Measurements from ENCODE around the gene KDM3A. TPM values are rescaled to one million over a fixed set of nuclear protein-coding genes. Genes with fewer than 3 reads are reported as not detected.
A peak's percentile ranks its signal among the peaks of the same experiment; 100 is the strongest.

The KDM3A gene
- total RNA-seq, 1 experiment from 2014 or later: 22.7 TPM

DNA sequence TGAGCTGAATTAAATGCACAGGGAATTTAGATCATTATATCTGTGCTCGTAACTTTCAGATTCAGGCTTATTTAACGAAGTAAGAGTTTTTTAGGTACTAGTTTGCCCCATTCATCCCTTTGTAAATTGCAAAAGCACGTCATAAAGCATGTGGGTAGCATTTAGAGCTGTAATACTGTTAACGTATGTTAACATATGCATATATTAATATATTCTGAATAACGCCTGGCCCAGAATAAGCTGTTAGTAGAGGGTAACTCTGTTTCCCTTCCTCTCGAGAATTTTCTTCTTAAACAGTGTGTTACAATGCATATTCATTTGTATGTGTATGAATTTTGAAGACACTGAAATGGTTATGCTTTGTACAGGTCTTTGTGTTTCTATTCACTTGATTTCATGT is 30.5 kb downstream of the KDM3A start:
- Histone ChIP-seq H3K4me3 (no peak overlapping the region), H3K27ac (no peak overlapping the region), H3K27me3 (replicated peaks) (no peaks in the 10 kb centered on the region), H3K9me3 (replicated peaks) (no peaks in the 10 kb centered on the region), H3K36me3 (peaks cover 86% of the 10 kb centered on the region), H3K4me1 (replicated peaks) (no peaks in the 10 kb centered on the region)
- no peak for DNase-seq (ENCODE audit: low read depth in 1 of 2, low spot score in 2 of 2)

DNA sequence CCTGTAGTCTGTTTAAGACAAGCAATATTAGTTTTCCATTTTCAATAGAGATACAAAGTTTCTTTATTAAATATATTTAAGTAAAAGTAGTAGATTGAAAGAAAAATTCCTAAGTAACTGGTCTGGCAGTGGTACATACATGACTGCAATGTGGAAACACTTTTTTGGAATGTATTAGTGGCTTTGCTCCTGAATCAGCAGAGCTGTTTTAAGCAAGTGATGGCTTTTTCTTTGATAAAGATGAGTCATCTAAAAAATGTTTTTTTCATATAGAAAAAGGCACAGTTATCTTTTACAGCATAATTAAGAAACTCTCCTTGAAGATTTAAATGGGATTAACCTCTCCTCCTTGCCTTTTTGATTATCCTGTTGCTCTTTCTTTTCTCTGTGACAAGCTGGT is 34.9 kb downstream of the KDM3A start:
- Histone ChIP-seq H3K4me3 (no peak overlapping the region), H3K27me3 (replicated peaks) (no peaks in the 10 kb centered on the region), H3K4me1 (replicated peaks) (peaks cover 5% of the 10 kb centered on the region), H3K27ac (no peak overlapping the region), H3K9me3 (replicated peaks) (no peaks in the 10 kb centered on the region), H3K36me3 (peaks cover 84% of the 10 kb centered on the region)
- no peak for DNase-seq (ENCODE audit: low read depth in 1 of 2, low spot score in 2 of 2)

DNA sequence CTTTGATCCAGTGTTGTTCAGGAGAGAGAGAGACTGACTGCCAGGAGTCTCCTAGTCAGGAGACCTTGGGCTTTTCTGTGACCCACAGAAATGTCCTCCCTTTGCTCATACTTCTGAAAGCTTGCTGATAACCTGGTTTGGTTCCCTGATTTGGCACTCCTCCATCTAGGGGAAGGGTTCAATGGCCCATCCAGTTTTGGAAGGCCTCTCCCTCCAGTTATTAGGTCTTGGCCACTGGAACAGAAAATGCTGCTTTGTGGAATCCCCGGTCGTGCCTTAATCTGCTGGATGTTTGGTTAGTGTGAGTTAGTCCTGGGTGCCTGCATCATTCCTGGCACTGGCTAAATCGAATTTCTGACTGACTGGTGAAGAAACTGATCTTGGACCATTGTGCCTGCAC is 35.7 kb downstream of the KDM3A start:
- DNase-seq (ENCODE audit: low read depth in 1 of 2, low spot score in 2 of 2): no peak
- no peak overlapping the region for H3K27ac ChIP-seq
- H3K4me1 ChIP-seq (replicated peaks): peaks cover 13% of the 10 kb centered on the region
- no peaks in the 10 kb centered on the region for H3K9me3 ChIP-seq (replicated peaks)
- peaks cover 84% of the 10 kb centered on the region for H3K36me3 ChIP-seq
- H3K27me3 ChIP-seq (replicated peaks): no peaks in the 10 kb centered on the region
- no peak overlapping the region for H3K4me3 ChIP-seq

DNA sequence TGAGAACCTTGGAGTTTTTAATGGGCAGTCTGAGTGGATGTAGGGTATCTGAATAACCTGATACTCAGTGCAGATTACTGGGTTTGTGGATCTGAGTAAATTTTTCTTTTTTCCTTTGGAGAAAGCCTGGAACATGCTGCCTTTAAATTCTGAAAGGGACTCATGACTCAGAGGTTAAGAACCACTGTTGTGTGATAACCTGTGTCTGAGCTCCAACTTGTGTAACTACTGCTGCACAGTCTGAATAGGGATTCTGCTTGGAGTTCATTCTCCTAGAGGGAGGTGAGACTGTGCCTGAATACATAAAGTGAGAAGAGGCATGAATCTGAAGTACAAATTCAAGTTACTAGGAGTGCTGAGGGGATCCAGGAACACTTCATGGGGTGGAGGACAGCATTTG is 36.2 kb downstream of the KDM3A start:
- Histone ChIP-seq H3K4me3 (no peak overlapping the region), H3K27me3 (replicated peaks) (no peaks in the 10 kb centered on the region), H3K9me3 (replicated peaks) (no peaks in the 10 kb centered on the region), H3K27ac (no peak overlapping the region), H3K4me1 (replicated peaks) (peaks cover 17% of the 10 kb centered on the region), H3K36me3 (peaks cover 87% of the 10 kb centered on the region)
- no peak for DNase-seq (ENCODE audit: low read depth in 1 of 2, low spot score in 2 of 2)

DNA sequence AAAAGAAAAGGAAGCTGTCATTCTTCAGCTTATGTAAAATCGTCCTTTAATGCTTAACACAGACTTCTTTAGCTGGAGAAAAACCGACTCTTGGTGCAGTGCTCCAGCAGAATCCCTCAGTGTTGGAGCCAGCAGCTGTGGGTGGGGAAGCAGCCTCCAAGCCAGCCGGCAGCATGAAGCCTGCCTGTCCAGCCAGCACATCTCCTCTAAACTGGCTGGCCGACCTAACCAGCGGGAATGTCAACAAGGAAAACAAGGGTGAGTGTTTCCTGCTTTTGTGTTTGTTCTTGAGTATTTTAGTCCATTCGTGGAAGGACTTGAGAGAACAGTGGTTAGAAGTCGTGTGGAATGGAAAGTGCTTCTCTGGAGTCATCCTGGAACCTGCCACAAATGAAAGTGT is 38.9 kb downstream of the KDM3A start:
- H3K4me1 ChIP-seq (replicated peaks): peaks cover 19% of the 10 kb centered on the region
- no peak overlapping the region for H3K27ac ChIP-seq
- no peak overlapping the region for H3K4me3 ChIP-seq
- peaks cover 89% of the 10 kb centered on the region for H3K36me3 ChIP-seq
- DNase-seq (ENCODE audit: low read depth in 1 of 2, low spot score in 2 of 2): no peak
- H3K27me3 ChIP-seq (replicated peaks): no peaks in the 10 kb centered on the region
- no peaks in the 10 kb centered on the region for H3K9me3 ChIP-seq (replicated peaks)

DNA sequence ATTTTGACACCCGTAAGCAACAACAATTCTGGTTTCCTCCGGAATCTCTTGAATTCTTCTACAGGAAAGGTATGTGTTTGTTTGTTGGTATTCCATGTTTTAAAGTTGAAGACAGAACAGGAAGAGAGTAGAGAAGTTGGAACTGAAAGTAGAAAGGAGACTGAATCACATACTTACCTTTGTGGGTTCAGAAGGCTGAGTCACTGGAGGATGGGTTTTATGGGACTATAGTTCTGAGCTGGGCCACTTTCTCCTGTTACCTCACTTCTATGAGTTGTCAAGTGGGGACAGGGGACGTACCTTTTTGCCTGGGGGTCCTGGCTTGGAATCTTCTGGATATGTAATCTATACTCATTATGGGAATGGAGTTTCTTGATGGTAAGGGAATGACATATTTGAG is 40.9 kb downstream of the KDM3A start:
- no peak overlapping the region for H3K4me3 ChIP-seq
- peaks cover 91% of the 10 kb centered on the region for H3K36me3 ChIP-seq
- H3K27me3 ChIP-seq (replicated peaks): no peaks in the 10 kb centered on the region
- 0 out of 2 replicates have a peak overlapping the region, but pooled peaks have one; percentile 28 for H3K27ac ChIP-seq
- DNase-seq (ENCODE audit: low read depth in 1 of 2, low spot score in 2 of 2): peak in 1 of 2 experiments; percentile 30
- peaks cover 19% of the 10 kb centered on the region for H3K4me1 ChIP-seq (replicated peaks)
- no peaks in the 10 kb centered on the region for H3K9me3 ChIP-seq (replicated peaks)

DNA sequence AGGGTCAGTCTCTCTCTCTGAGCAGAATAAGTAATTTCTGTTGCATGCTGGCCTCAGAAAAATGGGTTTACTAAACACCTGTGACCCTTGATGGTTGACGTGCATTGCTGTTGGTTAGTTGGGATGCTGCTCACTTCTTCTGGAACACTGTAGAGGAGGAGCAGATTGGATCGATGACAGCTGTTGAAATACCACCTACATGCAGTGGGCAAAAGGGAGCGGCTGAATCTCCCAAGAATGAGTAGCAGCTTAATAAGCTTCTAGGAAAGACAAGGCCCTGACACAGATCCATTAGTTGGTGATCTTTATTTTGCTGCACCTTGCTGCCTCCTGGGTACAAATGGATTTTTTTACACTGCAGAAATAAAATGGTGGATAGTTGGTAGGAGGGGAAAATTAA is 43.2 kb downstream of the KDM3A start:
- no peak overlapping the region for H3K27ac ChIP-seq
- peaks cover 19% of the 10 kb centered on the region for H3K4me1 ChIP-seq (replicated peaks)
- H3K27me3 ChIP-seq (replicated peaks): no peaks in the 10 kb centered on the region
- H3K36me3 ChIP-seq: peaks cover 95% of the 10 kb centered on the region
- H3K4me3 ChIP-seq: no peak overlapping the region
- no peak for DNase-seq (ENCODE audit: low read depth in 1 of 2, low spot score in 2 of 2)
- H3K9me3 ChIP-seq (replicated peaks): no peaks in the 10 kb centered on the region

DNA sequence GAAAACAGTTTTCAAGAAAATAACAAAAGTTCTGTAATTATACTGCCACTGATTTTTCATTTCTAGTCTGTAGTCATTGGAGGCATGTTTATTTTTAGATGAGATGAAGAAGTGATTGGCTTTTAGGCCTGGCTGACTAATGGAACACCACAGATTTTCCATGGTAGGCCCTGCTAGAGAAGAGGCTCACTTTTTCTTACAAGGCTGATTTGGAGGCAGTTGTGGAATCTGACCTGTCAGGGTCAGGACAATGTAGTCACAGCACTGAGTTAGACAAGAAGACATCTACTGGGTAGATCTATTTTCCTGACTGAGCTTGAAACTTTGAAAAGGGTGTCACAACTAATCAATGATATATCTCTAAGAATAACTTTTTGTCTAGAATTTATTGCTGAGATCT is 43.9 kb downstream of the KDM3A start:
- no peak overlapping the region for H3K27ac ChIP-seq
- H3K36me3 ChIP-seq: peaks cover 95% of the 10 kb centered on the region
- no peak overlapping the region for H3K4me3 ChIP-seq
- no peak for DNase-seq (ENCODE audit: low read depth in 1 of 2, low spot score in 2 of 2)
- peaks cover 19% of the 10 kb centered on the region for H3K4me1 ChIP-seq (replicated peaks)
- H3K9me3 ChIP-seq (replicated peaks): no peaks in the 10 kb centered on the region
- no peaks in the 10 kb centered on the region for H3K27me3 ChIP-seq (replicated peaks)

DNA sequence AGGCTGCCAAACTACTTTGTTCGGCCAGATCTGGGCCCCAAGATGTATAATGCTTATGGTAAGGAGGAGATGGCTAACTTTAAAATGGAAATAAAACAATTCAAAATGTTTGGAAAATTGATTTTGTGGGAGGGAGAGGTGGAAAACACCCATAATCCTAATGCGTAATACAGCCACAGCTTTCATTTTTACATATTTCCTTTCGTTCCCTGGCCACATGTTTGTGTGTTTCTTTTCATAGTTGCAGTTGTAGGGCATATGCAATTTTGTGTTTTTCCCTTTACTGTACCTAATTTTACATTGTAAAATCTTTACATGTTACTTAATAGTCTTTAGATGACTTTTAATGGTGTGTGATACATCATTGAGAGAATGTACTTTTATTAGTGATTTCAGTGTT is 44.6 kb downstream of the KDM3A start:
- DNase-seq (ENCODE audit: low read depth in 1 of 2, low spot score in 2 of 2): no peak
- no peak overlapping the region for H3K4me3 ChIP-seq
- peaks cover 95% of the 10 kb centered on the region for H3K36me3 ChIP-seq
- H3K4me1 ChIP-seq (replicated peaks): peaks cover 17% of the 10 kb centered on the region
- no peaks in the 10 kb centered on the region for H3K27me3 ChIP-seq (replicated peaks)
- H3K27ac ChIP-seq: no peak overlapping the region
- H3K9me3 ChIP-seq (replicated peaks): no peaks in the 10 kb centered on the region

DNA sequence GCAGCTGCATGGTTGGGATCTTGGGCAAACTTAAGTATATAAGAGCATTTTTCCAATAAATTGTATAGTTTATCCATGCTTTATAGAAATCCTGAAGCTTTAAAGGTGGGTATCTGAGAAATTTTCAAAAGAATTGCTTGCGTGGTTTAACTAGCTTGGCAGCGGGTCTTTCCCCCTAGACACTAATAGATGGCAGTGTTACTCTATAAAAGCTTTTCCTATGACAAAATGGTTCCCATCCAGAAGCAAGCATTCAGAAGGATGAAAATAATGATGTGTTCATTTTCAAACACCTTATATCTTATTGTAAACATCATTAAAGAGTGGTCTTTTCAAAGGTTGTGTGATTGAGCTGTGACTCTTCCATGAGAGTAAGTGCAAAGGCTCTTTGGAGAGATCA is 45.9 kb downstream of the KDM3A start:
- DNase-seq (ENCODE audit: low read depth in 1 of 2, low spot score in 2 of 2): no peak
- H3K27me3 ChIP-seq (replicated peaks): no peaks in the 10 kb centered on the region
- H3K4me1 ChIP-seq (replicated peaks): peaks cover 5% of the 10 kb centered on the region
- H3K4me3 ChIP-seq: no peak overlapping the region
- peaks cover 100% of the 10 kb centered on the region for H3K36me3 ChIP-seq
- no peak overlapping the region for H3K27ac ChIP-seq
- H3K9me3 ChIP-seq (replicated peaks): no peaks in the 10 kb centered on the region

DNA sequence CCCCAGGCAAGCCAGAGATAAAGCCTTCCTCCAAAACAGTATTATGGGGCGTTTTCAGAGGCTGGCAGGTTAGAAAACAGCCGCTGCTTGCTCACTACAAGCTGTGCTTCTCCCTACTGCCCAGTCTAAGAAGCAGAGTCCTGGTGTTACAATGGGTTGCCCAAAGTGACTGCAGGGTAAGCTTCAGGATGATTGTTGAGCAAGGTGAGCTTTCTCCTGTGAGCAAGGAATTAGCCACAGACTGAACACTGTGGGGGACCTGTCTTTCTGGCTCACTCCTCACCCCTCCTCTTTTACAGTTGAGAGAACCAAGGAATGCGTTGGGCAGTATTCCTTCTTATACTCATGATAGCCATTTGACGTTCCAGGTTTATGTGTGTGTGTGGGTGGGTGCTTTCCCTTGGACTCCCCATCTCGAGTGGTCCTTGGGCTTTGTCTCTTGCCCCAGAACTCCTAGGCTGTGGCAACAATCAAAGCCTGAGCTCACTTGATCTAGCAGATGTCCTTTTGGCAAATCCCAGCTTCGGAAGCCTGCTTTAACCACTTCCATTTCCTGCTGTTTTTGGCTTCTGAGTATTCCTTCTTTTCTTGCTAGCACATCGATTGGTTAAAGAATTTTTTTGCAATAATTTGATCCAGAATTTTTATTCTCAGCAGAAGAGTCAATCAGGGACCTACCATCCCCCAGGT is 47.5 kb downstream of the KDM3A start:
- Histone ChIP-seq H3K4me1 (replicated peaks) (no peaks in the 10 kb centered on the region), H3K4me3 (no peak overlapping the region), H3K36me3 (peaks cover 100% of the 10 kb centered on the region), H3K9me3 (replicated peaks) (no peaks in the 10 kb centered on the region), H3K27ac (no peak overlapping the region), H3K27me3 (replicated peaks) (no peaks in the 10 kb centered on the region)
- DNase-seq (ENCODE audit: low read depth in 1 of 2, low spot score in 2 of 2): no peak

DNA sequence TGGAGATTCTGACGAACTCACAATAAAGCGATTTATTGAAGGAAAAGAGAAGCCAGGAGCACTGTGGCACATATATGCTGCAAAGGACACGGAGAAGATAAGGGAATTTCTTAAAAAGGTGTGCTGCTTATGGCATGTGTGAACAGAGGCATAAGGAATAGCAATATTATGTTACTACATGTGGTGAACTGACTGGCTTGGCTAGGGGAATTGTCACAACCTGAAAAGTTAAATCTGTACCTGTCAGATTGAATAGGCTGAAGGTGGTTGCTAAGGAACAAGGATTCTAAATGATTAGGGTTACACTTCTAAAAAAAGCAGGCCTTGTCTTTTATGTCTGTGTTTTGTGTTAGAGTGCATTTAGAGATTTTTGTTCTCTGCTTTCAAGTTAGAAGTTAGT is 48.4 kb downstream of the KDM3A start:
- Histone ChIP-seq H3K27me3 (replicated peaks) (no peaks in the 10 kb centered on the region), H3K4me3 (no peak overlapping the region), H3K36me3 (peaks cover 98% of the 10 kb centered on the region), H3K9me3 (replicated peaks) (no peaks in the 10 kb centered on the region), H3K27ac (no peak overlapping the region), H3K4me1 (replicated peaks) (no peaks in the 10 kb centered on the region)
- DNase-seq (ENCODE audit: low read depth in 1 of 2, low spot score in 2 of 2): no peak

DNA sequence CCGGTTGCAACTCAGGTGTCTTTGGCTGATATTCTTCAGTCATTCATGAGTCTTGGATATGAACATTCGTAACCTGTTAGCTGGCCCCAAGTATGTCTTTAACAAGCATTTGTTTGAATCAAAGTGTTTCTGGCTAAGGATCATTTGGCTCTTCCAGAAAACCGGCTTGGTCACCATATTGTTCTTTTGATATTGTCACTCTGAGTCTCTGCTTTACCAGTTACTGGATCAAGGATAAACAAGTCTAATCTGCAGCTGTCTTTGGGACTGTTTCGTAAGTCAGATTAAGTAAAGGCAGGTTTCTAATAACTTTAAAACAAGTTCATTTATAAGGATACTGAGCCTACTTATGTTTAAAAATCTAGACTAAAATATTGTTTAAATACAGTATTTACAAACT is 49.1 kb downstream of the KDM3A start:
- no peak for DNase-seq (ENCODE audit: low read depth in 1 of 2, low spot score in 2 of 2)
- Histone ChIP-seq H3K9me3 (replicated peaks) (no peaks in the 10 kb centered on the region), H3K27me3 (replicated peaks) (no peaks in the 10 kb centered on the region), H3K27ac (no peak overlapping the region), H3K4me3 (no peak overlapping the region), H3K36me3 (peaks cover 94% of the 10 kb centered on the region), H3K4me1 (replicated peaks) (no peaks in the 10 kb centered on the region)

DNA sequence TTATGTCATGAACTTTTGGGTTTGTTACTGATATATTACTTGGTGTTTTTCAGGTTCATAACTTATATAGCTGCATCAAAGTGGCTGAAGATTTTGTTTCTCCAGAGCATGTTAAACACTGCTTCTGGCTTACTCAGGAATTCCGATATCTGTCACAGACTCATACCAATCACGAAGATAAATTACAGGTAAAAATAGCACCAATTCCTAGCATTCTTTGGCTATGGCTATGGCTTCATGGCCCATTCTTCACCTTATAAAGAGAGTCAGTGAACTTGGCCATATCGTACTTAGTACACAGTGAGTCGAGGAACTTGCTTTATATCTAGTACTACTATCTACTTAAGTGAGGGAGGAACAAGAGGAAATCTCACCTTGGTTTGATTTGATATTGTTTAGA is 49.9 kb downstream of the KDM3A start:
- Histone ChIP-seq H3K4me1 (replicated peaks) (no peaks in the 10 kb centered on the region), H3K9me3 (replicated peaks) (no peaks in the 10 kb centered on the region), H3K36me3 (peaks cover 90% of the 10 kb centered on the region), H3K27me3 (replicated peaks) (no peaks in the 10 kb centered on the region), H3K27ac (no peak overlapping the region), H3K4me3 (no peak overlapping the region)
- no peak for DNase-seq (ENCODE audit: low read depth in 1 of 2, low spot score in 2 of 2)

DNA sequence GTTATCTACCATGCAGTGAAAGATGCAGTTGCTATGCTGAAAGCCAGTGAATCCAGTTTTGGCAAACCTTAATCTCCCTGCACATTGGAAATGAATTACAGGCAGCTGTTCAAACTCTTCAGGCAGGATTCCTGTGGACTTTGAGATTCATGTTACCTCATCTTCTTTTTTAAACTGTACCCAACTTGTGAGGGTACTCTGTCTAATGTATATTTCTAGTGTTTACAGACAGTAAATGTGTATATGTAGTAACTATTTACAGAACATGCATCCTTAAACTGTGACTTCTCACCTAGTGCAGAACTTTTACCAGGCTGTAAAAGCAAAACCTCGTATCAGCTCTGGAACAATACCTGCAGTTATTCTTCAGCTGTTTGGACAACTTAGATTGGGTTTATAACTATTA is 50.9 kb downstream of the KDM3A start:
- Histone ChIP-seq H3K4me1 (replicated peaks) (no peaks in the 10 kb centered on the region), H3K27me3 (replicated peaks) (no peaks in the 10 kb centered on the region), H3K27ac (no peak overlapping the region), H3K9me3 (replicated peaks) (no peaks in the 10 kb centered on the region), H3K4me3 (no peak overlapping the region), H3K36me3 (peaks cover 88% of the 10 kb centered on the region)
- no peak for DNase-seq (ENCODE audit: low read depth in 1 of 2, low spot score in 2 of 2)

Data from SJSA1 (cell line).